HepG2 (cell line): ENCODE measurements around the gene CDK3. TPM values are rescaled to one million over a fixed set of nuclear protein-coding genes. Genes with fewer than 3 reads are reported as not detected.

Experiments
- ELF3 ChIP-seq: IDR thresholded peaks from 2 replicates; pipeline ENCODE4 v1.6.1; 2016; ENCODE audit warnings: missing genetic modification reagents, missing compliant biosample characterization
- GTF2F1 ChIP-seq: fragments of 150-350 bp; IDR thresholded peaks from 2 replicates; pipeline ENCODE4 v1.6.1; 2014; ENCODE audit warnings: low read length
- HNRNPL ChIP-seq: fragments of 200-400 bp; formaldehyde crosslinking; IDR thresholded peaks from 2 replicates; pipeline ENCODE4 v1.6.1; 2017; ENCODE audit warnings: mild to moderate bottlenecking, low read depth, low read length
- KDM5A ChIP-seq: fragments of 200-600 bp; sonication (generic); IDR thresholded peaks from 2 replicates; pipeline ENCODE4 v1.7.0; 2018; ENCODE audit warnings: antibody characterized with exemption, mild to moderate bottlenecking, low read length, borderline replicate concordance
- MATR3 ChIP-seq: sonication (generic); formaldehyde crosslinking; IDR thresholded peaks from 2 replicates; pipeline ENCODE4 v1.4.0; 2020; ENCODE audit warnings: missing genetic modification reagents
- MEF2D ChIP-seq: sonication (generic); formaldehyde crosslinking; IDR thresholded peaks from 2 replicates; pipeline ENCODE4 v1.5.1; 2020; ENCODE audit warnings: mild to moderate bottlenecking, missing genetic modification reagents
- NFE2L1 ChIP-seq: sonication (generic); formaldehyde crosslinking; IDR thresholded peaks from 2 replicates; pipeline ENCODE4 v1.4.0; 2020; ENCODE audit warnings: missing genetic modification reagents, mild to moderate bottlenecking, borderline replicate concordance
- NR2C2 ChIP-seq: sonication (generic); formaldehyde crosslinking; IDR thresholded peaks from 2 replicates; pipeline ENCODE4 v1.4.0; 2020; ENCODE audit warnings: missing genetic modification reagents, mild to moderate bottlenecking, moderate library complexity, borderline replicate concordance
- RFX3 ChIP-seq: IDR thresholded peaks from 2 replicates; pipeline ENCODE4 v1.6.1; 2016; ENCODE audit warnings: missing biosample characterization, missing genetic modification reagents
- ZFP1 ChIP-seq: IDR thresholded peaks from 2 replicates; pipeline ENCODE4 v1.6.1; 2016
- ZNF563 ChIP-seq: sonication (generic); formaldehyde crosslinking; IDR thresholded peaks from 2 replicates; pipeline ENCODE4 v1.8.0; 2022; ENCODE audit warnings: mild to moderate bottlenecking, moderate library complexity, missing genetic modification reagents
- ZNF615 ChIP-seq: sonication (generic); formaldehyde crosslinking; IDR thresholded peaks from 2 replicates; pipeline ENCODE4 v1.5.0; 2020; ENCODE audit warnings: mild to moderate bottlenecking, missing genetic modification reagents, borderline replicate concordance
- polyA plus RNA-seq, 8 experiments: library from polyadenylated mRNA; depleted of rRNA in 3 of 8; stranded (reverse) in 7 of 8; unstranded in 1 of 8; fragments of >200 nt; fragmentation: Illumina TruSeq in 4 of 8; extraction: Trizol in 4 of 8; gene quantifications; 2 replicates each; pipeline versions ENCODE4 v1.2.1 to v1.2.3, GENCODE V29; 2011 to 2016; ENCODE audit warnings: low read depth in 4 of 8, missing spikeins in 1 of 8, mixed read lengths in 1 of 8; ENCODE audit not compliant: insufficient read depth in 1 of 8
- total RNA-seq, 5 experiments: library from RNA; depleted of rRNA; stranded (reverse); fragments of >200 nt; fragmentation: Illumina TruSeq; extraction: Trizol; gene quantifications; 2 replicates each; pipeline ENCODE4 v1.2.3, GENCODE V29; 2016; ENCODE audit warnings: low read depth in 1 of 5
- TF ChIP-seq, protein P1 (sequence below): sonication (generic); formaldehyde crosslinking; IDR thresholded peaks from 2 replicates; pipeline ENCODE4 v1.8.0; 2022; ENCODE audit warnings: mild to moderate bottlenecking, missing genetic modification reagents, borderline replicate concordance
- TF ChIP-seq, protein P2 (sequence below): sonication (generic); formaldehyde crosslinking; IDR thresholded peaks from 2 replicates; pipeline ENCODE4 v1.4.0; 2020; ENCODE audit warnings: mild to moderate bottlenecking, missing genetic modification reagents, borderline replicate concordance
- TF ChIP-seq, protein P3 (sequence below), 2 experiments: sonication (generic) in 1 of 2; formaldehyde crosslinking in 1 of 2; IDR thresholded peaks; 2 replicates each; pipeline versions ENCODE4 v1.5.1 to v1.6.1; 2011 to 2020; ENCODE audit warnings: borderline replicate concordance in 1 of 2, low read depth in 1 of 2, low read length in 1 of 2, mild to moderate bottlenecking in 1 of 2, missing genetic modification reagents in 1 of 2, moderate library complexity in 1 of 2
- TF ChIP-seq, protein P4 (sequence below), 2 experiments: fragments of 450-650 bp in 1 of 2; sonication (generic) in 1 of 2; formaldehyde crosslinking; IDR thresholded peaks; 2 replicates each; pipeline versions ENCODE4 v1.5.0 to v1.8.0; 2020 to 2022; ENCODE audit warnings: mild to moderate bottlenecking in 1 of 2, missing genetic modification reagents in 1 of 2
- TF ChIP-seq, protein P5 (sequence below): sonication (generic); formaldehyde crosslinking; IDR thresholded peaks from 2 replicates; pipeline ENCODE4 v1.8.1; 2023; ENCODE audit warnings: mild to moderate bottlenecking, missing genetic modification reagents

Gene CDK3
- total and polyA plus RNA-seq, 2 of the 13 experiments (the other 11 are each of a cell fraction or from before 2014, with no cell fraction given), result 5.8 to 11.4 TPM

DNA sequence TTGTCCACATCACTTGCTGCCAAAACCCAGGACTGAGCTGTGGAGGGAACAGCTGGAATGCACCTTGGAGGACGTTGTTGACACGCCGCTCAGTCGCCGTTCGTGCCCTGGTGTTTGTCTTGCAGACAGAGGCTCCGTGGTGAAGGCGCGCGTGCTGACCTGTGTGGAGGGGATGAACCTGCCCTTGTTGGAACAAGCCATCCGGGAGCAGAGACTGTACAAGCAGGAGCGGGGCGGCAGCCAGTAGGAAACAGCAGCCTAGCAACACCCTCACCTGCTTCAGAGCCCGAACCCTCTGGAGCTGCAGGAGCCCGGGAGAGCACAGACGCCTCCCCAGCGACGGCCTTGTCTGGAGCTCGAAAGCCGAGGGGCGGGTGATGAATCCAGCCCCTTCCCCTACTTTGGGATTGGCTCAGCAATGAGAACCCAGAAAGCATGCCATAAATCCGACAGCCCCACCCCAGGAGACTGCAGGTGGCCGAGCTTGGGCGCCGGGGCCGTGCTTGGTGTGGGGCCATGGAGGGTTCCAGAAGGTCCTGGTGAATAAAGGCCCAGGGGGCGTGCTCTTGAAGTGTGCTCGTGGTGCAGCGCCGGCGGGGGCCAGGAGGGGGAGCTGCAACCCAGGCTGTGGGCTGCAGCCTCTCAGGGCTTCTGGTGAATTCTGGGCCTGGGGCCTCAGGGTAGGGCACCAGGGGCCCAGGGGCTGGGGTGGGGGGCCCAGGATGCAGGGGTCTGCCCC, 470 bp upstream of the CDK3 start (continued):
- TF ChIP-seq, protein P1, sequence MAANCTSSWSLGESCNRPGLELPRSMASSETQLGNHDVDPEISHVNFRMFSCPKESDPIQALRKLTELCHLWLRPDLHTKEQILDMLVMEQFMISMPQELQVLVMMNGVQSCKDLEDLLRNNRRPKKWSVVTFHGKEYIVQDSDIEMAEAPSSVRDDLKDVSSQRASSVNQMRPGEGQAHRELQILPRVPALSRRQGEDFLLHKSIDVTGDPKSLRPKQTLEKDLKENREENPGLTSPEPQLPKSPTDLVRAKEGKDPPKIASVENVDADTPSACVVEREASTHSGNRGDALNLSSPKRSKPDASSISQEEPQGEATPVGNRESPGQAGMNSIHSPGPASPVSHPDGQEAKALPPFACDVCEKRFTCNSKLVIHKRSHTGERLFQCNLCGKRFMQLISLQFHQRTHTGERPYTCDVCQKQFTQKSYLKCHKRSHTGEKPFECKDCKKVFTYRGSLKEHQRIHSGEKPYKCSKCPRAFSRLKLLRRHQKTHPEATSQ (CRISPR knock-in tag), result no peak
- TF ChIP-seq, protein P2, sequence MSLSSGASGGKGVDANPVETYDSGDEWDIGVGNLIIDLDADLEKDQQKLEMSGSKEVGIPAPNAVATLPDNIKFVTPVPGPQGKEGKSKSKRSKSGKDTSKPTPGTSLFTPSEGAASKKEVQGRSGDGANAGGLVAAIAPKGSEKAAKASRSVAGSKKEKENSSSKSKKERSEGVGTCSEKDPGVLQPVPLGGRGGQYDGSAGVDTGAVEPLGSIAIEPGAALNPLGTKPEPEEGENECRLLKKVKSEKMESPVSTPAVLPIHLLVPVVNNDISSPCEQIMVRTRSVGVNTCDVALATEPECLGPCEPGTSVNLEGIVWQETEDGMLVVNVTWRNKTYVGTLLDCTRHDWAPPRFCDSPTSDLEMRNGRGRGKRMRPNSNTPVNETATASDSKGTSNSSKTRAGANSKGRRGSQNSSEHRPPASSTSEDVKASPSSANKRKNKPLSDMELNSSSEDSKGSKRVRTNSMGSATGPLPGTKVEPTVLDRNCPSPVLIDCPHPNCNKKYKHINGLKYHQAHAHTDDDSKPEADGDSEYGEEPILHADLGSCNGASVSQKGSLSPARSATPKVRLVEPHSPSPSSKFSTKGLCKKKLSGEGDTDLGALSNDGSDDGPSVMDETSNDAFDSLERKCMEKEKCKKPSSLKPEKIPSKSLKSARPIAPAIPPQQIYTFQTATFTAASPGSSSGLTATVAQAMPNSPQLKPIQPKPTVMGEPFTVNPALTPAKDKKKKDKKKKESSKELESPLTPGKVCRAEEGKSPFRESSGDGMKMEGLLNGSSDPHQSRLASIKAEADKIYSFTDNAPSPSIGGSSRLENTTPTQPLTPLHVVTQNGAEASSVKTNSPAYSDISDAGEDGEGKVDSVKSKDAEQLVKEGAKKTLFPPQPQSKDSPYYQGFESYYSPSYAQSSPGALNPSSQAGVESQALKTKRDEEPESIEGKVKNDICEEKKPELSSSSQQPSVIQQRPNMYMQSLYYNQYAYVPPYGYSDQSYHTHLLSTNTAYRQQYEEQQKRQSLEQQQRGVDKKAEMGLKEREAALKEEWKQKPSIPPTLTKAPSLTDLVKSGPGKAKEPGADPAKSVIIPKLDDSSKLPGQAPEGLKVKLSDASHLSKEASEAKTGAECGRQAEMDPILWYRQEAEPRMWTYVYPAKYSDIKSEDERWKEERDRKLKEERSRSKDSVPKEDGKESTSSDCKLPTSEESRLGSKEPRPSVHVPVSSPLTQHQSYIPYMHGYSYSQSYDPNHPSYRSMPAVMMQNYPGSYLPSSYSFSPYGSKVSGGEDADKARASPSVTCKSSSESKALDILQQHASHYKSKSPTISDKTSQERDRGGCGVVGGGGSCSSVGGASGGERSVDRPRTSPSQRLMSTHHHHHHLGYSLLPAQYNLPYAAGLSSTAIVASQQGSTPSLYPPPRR (CRISPR knock-in tag), result no peak
- TF ChIP-seq HNRNPL (0 out of 2 replicates have a peak, but pooled peaks have one; percentile 40), RFX3 (no peak), MEF2D (CRISPR knock-in tag) (peak; percentile 89), NR2C2 (no peak), ZNF563 (no peak), GTF2F1 (no peak), KDM5A (no peak), MATR3 (CRISPR knock-in tag) (no peak), NFE2L1 (CRISPR knock-in tag) (no peak), ZFP1 (CRISPR knock-in tag) (no peak), ZNF615 (CRISPR knock-in tag) (no peak), ELF3 (CRISPR knock-in tag) (no peak)
- TF ChIP-seq, protein P3, sequence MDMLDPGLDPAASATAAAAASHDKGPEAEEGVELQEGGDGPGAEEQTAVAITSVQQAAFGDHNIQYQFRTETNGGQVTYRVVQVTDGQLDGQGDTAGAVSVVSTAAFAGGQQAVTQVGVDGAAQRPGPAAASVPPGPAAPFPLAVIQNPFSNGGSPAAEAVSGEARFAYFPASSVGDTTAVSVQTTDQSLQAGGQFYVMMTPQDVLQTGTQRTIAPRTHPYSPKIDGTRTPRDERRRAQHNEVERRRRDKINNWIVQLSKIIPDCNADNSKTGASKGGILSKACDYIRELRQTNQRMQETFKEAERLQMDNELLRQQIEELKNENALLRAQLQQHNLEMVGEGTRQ (IDR thresholded peaks at IDR 0.05; ENCODE audit: low read depth, low read length), result no peak
- TF ChIP-seq, protein P3 (CRISPR knock-in tag; IDR thresholded peaks at IDR 0.05; ENCODE audit: borderline replicate concordance), result no peak
- TF ChIP-seq, protein P4, sequence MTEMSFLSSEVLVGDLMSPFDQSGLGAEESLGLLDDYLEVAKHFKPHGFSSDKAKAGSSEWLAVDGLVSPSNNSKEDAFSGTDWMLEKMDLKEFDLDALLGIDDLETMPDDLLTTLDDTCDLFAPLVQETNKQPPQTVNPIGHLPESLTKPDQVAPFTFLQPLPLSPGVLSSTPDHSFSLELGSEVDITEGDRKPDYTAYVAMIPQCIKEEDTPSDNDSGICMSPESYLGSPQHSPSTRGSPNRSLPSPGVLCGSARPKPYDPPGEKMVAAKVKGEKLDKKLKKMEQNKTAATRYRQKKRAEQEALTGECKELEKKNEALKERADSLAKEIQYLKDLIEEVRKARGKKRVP (CRISPR knock-in tag; IDR thresholded peaks at IDR 0.05), result no peak
- TF ChIP-seq, protein P5, sequence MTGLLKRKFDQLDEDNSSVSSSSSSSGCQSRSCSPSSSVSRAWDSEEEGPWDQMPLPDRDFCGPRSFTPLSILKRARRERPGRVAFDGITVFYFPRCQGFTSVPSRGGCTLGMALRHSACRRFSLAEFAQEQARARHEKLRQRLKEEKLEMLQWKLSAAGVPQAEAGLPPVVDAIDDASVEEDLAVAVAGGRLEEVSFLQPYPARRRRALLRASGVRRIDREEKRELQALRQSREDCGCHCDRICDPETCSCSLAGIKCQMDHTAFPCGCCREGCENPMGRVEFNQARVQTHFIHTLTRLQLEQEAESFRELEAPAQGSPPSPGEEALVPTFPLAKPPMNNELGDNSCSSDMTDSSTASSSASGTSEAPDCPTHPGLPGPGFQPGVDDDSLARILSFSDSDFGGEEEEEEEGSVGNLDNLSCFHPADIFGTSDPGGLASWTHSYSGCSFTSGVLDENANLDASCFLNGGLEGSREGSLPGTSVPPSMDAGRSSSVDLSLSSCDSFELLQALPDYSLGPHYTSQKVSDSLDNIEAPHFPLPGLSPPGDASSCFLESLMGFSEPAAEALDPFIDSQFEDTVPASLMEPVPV (CRISPR knock-in tag), result peak; percentile 46; the same call in 1 of the 2 replicates
